ENCODE results near the gene SIM2. TPM values are rescaled to one million over a fixed set of nuclear protein-coding genes. Genes with fewer than 3 reads are reported as not detected.

SIM2 gene
- total and polyA plus RNA-seq, 2 experiments from 2014 or later = 0.16 to 0.49 TPM

GRCh38 chr21:36751383-36751782, 52.5 kb downstream of the SIM2 start (continued):
- TF ChIP-seq REST (IDR thresholded peaks at IDR 0.05; ENCODE audit: unreplicated experiment) = no peak
- TF ChIP-seq JUNB (IDR thresholded peaks at IDR 0.05; ENCODE audit: unreplicated experiment) = no peak
- no peak for TF ChIP-seq STAT1 (IDR thresholded peaks at IDR 0.05; ENCODE audit: unreplicated experiment)
- no peak for TF ChIP-seq ZNF331 (CRISPR knock-in tag; IDR thresholded peaks at IDR 0.05; ENCODE audit: low read depth)
- TF ChIP-seq EZH2 (IDR thresholded peaks at IDR 0.05; ENCODE audit: low read depth, unreplicated experiment) = no peak
- no peak for TF ChIP-seq CREB1 (CRISPR knock-in tag; IDR thresholded peaks at IDR 0.05; ENCODE audit: low read depth)

- Mint-ChIP-seq H3K4me1 (peaks cover 62% of the 10 kb centered on the region), H3K27me3 (ENCODE audit: insufficient read depth, low read depth, poor library complexity) (peaks cover 12% of the 10 kb centered on the region), H3K27ac (no peak overlapping the region), H3K9me3 (no peaks in the 10 kb centered on the region), H3K36me3 (ENCODE audit: low read depth) (no peaks in the 10 kb centered on the region; the same call in 2 of the 3 replicates), H3K4me3 (no peak overlapping the region)
- ATAC-seq (no peak), DNase-seq (ENCODE audit: low spot score) (no peak)
- Histone ChIP-seq H2AFZ (no peak overlapping the region), H3K4me1 (ENCODE audit: insufficient read depth) (peaks cover 33% of the 10 kb centered on the region), H3K4me3 (no peak overlapping the region), H3K36me3 (ENCODE audit: insufficient read depth) (no peaks in the 10 kb centered on the region), H3K27ac (ENCODE audit: low read depth) (no peak overlapping the region), H3K79me2 (replicated peaks; ENCODE audit: insufficient read depth) (no peaks in the 10 kb centered on the region), H3K4me2 (no peak overlapping the region), H3F3A (replicated peaks; ENCODE audit: low read depth) (no peaks in the 10 kb centered on the region), H4K20me1 (replicated peaks; ENCODE audit: insufficient read depth) (no peaks in the 10 kb centered on the region), H3K27me3 (ENCODE audit: insufficient read depth) (peaks cover 7% of the 10 kb centered on the region), H3K9me2 (ENCODE audit: insufficient read depth) (no peaks in the 10 kb centered on the region)
- TF ChIP-seq ZNF462 (CRISPR knock-in tag; IDR thresholded peaks at IDR 0.05) = no peak
- no peak for TF ChIP-seq CREB1 (CRISPR knock-in tag; IDR thresholded peaks at IDR 0.05; ENCODE audit: low read depth)
These were observed 54.6 kb downstream of the SIM2 start for GRCh38 chr21:36753556-36753955.
